GM18873 (cell line): Measurements from ENCODE around the gene SETBP1.

ENCODE experiments used
- ATAC-seq: cut with Tn5 transposase; IDR thresholded peaks from one replicate; pipeline ENCODE4 v1.9.1; 2021; ENCODE audit warnings: mild to moderate bottlenecking, moderate library complexity, moderate number of reproducible peaks; ENCODE audit not compliant: unreplicated experiment, low FRiP score

SETBP1 gene

GRCh38 chr18:45004546-45005080, 323.9 kb downstream of the SETBP1 start:
- ATAC-seq: no peak

GRCh38 chr18:45006934-45007333, 326.2 kb downstream of the SETBP1 start:
- ATAC-seq: no peak

- no peak for ATAC-seq
Observed at GRCh38 chr18:45007531-45007930, 326.8 kb downstream of the SETBP1 start.

GRCh38 chr18:45008694-45009413, 328.2 kb downstream of the SETBP1 start:
- no peak for ATAC-seq

- no peak for ATAC-seq
Observed at GRCh38 chr18:45009756-45010155, 329.1 kb downstream of the SETBP1 start.

GRCh38 chr18:45012286-45012685, 331.6 kb downstream of the SETBP1 start:
- ATAC-seq: no peak

- no peak for ATAC-seq
Observed at GRCh38 chr18:45014047-45014501, 333.4 kb downstream of the SETBP1 start.

GRCh38 chr18:45015788-45016128, 335.1 kb downstream of the SETBP1 start:
- ATAC-seq: no peak

- ATAC-seq: no peak
Observed at GRCh38 chr18:45019469-45019868, 338.8 kb downstream of the SETBP1 start.

- ATAC-seq: no peak
Observed at GRCh38 chr18:45023519-45023918, 342.8 kb downstream of the SETBP1 start.

GRCh38 chr18:45024357-45025088, 343.8 kb downstream of the SETBP1 start:
- no peak for ATAC-seq

GRCh38 chr18:45025089-45025450, 344.4 kb downstream of the SETBP1 start:
- ATAC-seq: no peak

- ATAC-seq: no peak
Observed at GRCh38 chr18:45026162-45026561, 345.5 kb downstream of the SETBP1 start.

- ATAC-seq: no peak
Observed at GRCh38 chr18:45034179-45034578, 353.5 kb downstream of the SETBP1 start.

- no peak for ATAC-seq
Observed at GRCh38 chr18:45037618-45038017, 356.9 kb downstream of the SETBP1 start.

- ATAC-seq: no peak
Observed at GRCh38 chr18:45039376-45039775, 358.7 kb downstream of the SETBP1 start.

GRCh38 chr18:45040879-45041278, 360.2 kb downstream of the SETBP1 start:
- no peak for ATAC-seq

- no peak for ATAC-seq
Observed at GRCh38 chr18:45044787-45045186, 364.1 kb downstream of the SETBP1 start.

GRCh38 chr18:45046228-45046627, 365.5 kb downstream of the SETBP1 start:
- ATAC-seq: no peak

- ATAC-seq: no peak
Observed at GRCh38 chr18:45046961-45047360, 366.3 kb downstream of the SETBP1 start.

- ATAC-seq: no peak
Observed at GRCh38 chr18:45049578-45050319, 369.1 kb downstream of the SETBP1 start.
